SK-N-SH (cell line): ENCODE results near the gene HSPH1. TPM values are rescaled to one million over a fixed set of nuclear protein-coding genes. Genes with fewer than 3 reads are reported as not detected.
A peak's percentile ranks its signal among the peaks of the same experiment; 100 is the strongest.

Source experiments
- CTCF ChIA-PET: fragments of 300-600, 350-600 bp; formaldehyde crosslinking; extraction: SDS; loops from one replicate; lab custom pipeline; 2021; lab: Yijun Ruan, JAX
- POLR2A ChIA-PET: fragments of 350-600 bp; sonication (Branson Sonifier 250); formaldehyde crosslinking; extraction: SDS; loops from one replicate; lab custom pipeline; 2020; ENCODE audit warnings: antibody characterized with exemption, inconsistent platforms; lab: Yijun Ruan, JAX
- DNase-seq: peaks from one replicate; pipeline ENCODE4 v3.0.0; 2012
- H2AFZ ChIP-seq: fragments of 200-600 bp; sonication (generic); 2 replicates; pipeline ENCODE4 v1.8.1; 2016; ENCODE audit warnings: antibody characterized with exemption, mild to moderate bottlenecking, low read depth
- H3F3A ChIP-seq: fragments of 200-600 bp; sonication (generic); replicated peaks from 2 replicates; pipeline ENCODE3; 2016; ENCODE audit warnings: antibody characterized with exemption, mild to moderate bottlenecking; ENCODE audit not compliant: insufficient read depth
- H3K27ac ChIP-seq, 2 experiments: fragments of 200-500 bp in 1 of 2; fragments of 200-600 bp in 1 of 2; sonication (Bioruptor generic) in 1 of 2; sonication (generic), shearing (Covaris generic) in 1 of 2; 2 replicates each; pipeline versions ENCODE4 v1.5.1 to v1.6.1; 2014 to 2016; ENCODE audit warnings: low read depth in 2 of 2, inconsistent platforms in 1 of 2, low read length in 1 of 2, mild to moderate bottlenecking in 1 of 2, mixed read lengths in 1 of 2
- H3K27me3 ChIP-seq: fragments of 200-600 bp; sonication (generic), shearing (Covaris generic); 2 replicates; pipeline ENCODE4 v1.6.1; 2016; ENCODE audit warnings: mixed run types; ENCODE audit not compliant: insufficient read depth
- H3K36me3 ChIP-seq, 2 experiments: fragments of 200-500 bp in 1 of 2; fragments of 200-600 bp in 1 of 2; sonication (Bioruptor generic) in 1 of 2; sonication (generic) in 1 of 2; replicated peaks in 1 of 2; 2 replicates each; pipeline versions ENCODE3 to v1.5.1; 2014 to 2016; ENCODE audit warnings: low read length in 1 of 2, mild to moderate bottlenecking in 1 of 2; ENCODE audit not compliant: insufficient read depth in 2 of 2, control insufficient read depth in 1 of 2
- H3K4me1 ChIP-seq, 2 experiments: fragments of 200-500 bp in 1 of 2; fragments of 200-600 bp in 1 of 2; sonication (Bioruptor generic) in 1 of 2; sonication (generic), shearing (Covaris generic) in 1 of 2; 2 replicates each; pipeline versions ENCODE4 v1.5.1 to v1.6.1; 2014 to 2016; ENCODE audit warnings: low read depth in 1 of 2, low read length in 1 of 2, mixed run types in 1 of 2; ENCODE audit not compliant: insufficient read depth in 2 of 2, control insufficient read depth in 1 of 2
- H3K4me2 ChIP-seq: fragments of 200-600 bp; sonication (generic), shearing (Covaris generic); 2 replicates; pipeline ENCODE4 v1.6.1; 2017; ENCODE audit warnings: mixed run types
- H3K4me3 ChIP-seq, 2 experiments: fragments of 200-500 bp in 1 of 2; fragments of 200-600 bp in 1 of 2; sonication (Bioruptor generic) in 1 of 2; sonication (generic), shearing (Covaris generic) in 1 of 2; 2 replicates each; pipeline versions ENCODE4 v1.5.1 to v1.8.1; 2014 to 2016; ENCODE audit warnings: low read depth in 2 of 2, inconsistent platforms in 1 of 2, low read length in 1 of 2, mild to moderate bottlenecking in 1 of 2, mixed read lengths in 1 of 2, moderate library complexity in 1 of 2
- H3K79me2 ChIP-seq: fragments of 200-600 bp; sonication (generic); 2 replicates; pipeline ENCODE4 v1.8.1; 2017; ENCODE audit warnings: mild to moderate bottlenecking; ENCODE audit not compliant: insufficient read depth
- H3K9ac ChIP-seq: fragments of 200-600 bp; sonication (generic); 2 replicates; pipeline ENCODE4 v1.6.1; 2017; ENCODE audit warnings: mixed run types
- H3K9me2 ChIP-seq: fragments of 200-600 bp; sonication (generic); 2 replicates; pipeline ENCODE4 v1.6.1; 2017; ENCODE audit warnings: mixed run types
- H3K9me3 ChIP-seq: fragments of 200-600 bp; sonication (generic); 2 replicates; pipeline ENCODE4 v1.6.1; 2017; ENCODE audit warnings: mixed run types, mild to moderate bottlenecking, moderate library complexity
- H4K20me1 ChIP-seq: fragments of 200-600 bp; sonication (generic); 2 replicates; pipeline ENCODE4 v1.6.1; 2017; ENCODE audit warnings: mild to moderate bottlenecking, mixed run types; ENCODE audit not compliant: insufficient read depth
- CHD2 ChIP-seq: fragments of 150-350 bp; IDR thresholded peaks from 2 replicates; pipeline ENCODE4 v1.6.1; 2018; ENCODE audit warnings: low read length; ENCODE audit not compliant: partially characterized antibody
- ELF1 ChIP-seq: IDR thresholded peaks from 2 replicates; pipeline ENCODE4 v1.4.0; 2012
- EP300 ChIP-seq, 2 experiments: IDR thresholded peaks; 2 replicates each; pipeline versions ENCODE4 v1.4.0 to v1.6.1; 2012; ENCODE audit warnings: borderline replicate concordance in 1 of 2, low read depth in 1 of 2, low read length in 1 of 2
- FOXJ3 ChIP-seq: sonication (generic); formaldehyde crosslinking; IDR thresholded peaks from 2 replicates; pipeline ENCODE4 v1.5.1; 2020; ENCODE audit warnings: mild to moderate bottlenecking, missing genetic modification reagents
- FOXM1 ChIP-seq: IDR thresholded peaks from 2 replicates; pipeline ENCODE4 v1.4.0; 2012; ENCODE audit warnings: low read depth, mild to moderate bottlenecking
- GABPA ChIP-seq: IDR thresholded peaks from 2 replicates; pipeline ENCODE4 v1.4.0; 2012; ENCODE audit warnings: low read depth, mild to moderate bottlenecking
- GATA2 ChIP-seq: sonication (generic); formaldehyde crosslinking; IDR thresholded peaks from 2 replicates; pipeline ENCODE4 v1.5.0; 2020; ENCODE audit warnings: mild to moderate bottlenecking, missing genetic modification reagents
- JUND ChIP-seq: IDR thresholded peaks from 2 replicates; pipeline ENCODE4 v1.4.0; 2012
- MEF2A ChIP-seq: IDR thresholded peaks from 2 replicates; pipeline ENCODE4 v1.4.0; 2012; ENCODE audit warnings: low read depth, borderline replicate concordance
- NRF1 ChIP-seq: IDR thresholded peaks from 2 replicates; pipeline ENCODE4 v1.6.1; 2012; ENCODE audit warnings: low read depth, mild to moderate bottlenecking, low read length
- RCOR1 ChIP-seq: fragments of 150-350 bp; IDR thresholded peaks from 2 replicates; pipeline ENCODE4 v1.6.1; 2017; ENCODE audit warnings: antibody characterized with exemption, low read length
- RFX5 ChIP-seq: IDR thresholded peaks from 2 replicates; pipeline ENCODE4 v1.6.1; 2012; ENCODE audit warnings: mild to moderate bottlenecking, improper control_type of control experiment, low read length
- RXRA ChIP-seq: IDR thresholded peaks from 2 replicates; pipeline ENCODE4 v1.4.0; 2012; ENCODE audit warnings: low read depth, mild to moderate bottlenecking, borderline replicate concordance
- SIN3A ChIP-seq: IDR thresholded peaks from 2 replicates; pipeline ENCODE4 v1.6.1; 2012; ENCODE audit warnings: low read depth, mild to moderate bottlenecking, low read length, moderate library complexity, borderline replicate concordance
- TCF12 ChIP-seq: IDR thresholded peaks from 2 replicates; pipeline ENCODE4 v1.4.0; 2012
- TEAD4 ChIP-seq: IDR thresholded peaks from 2 replicates; pipeline ENCODE4 v1.4.0; 2012; ENCODE audit warnings: mild to moderate bottlenecking, borderline replicate concordance; ENCODE audit not compliant: insufficient read depth
- WGBS: methylation state at CpG from one replicate; pipeline ENCODE4 v1.1.6; 2017; ENCODE audit warnings: low lambda C conversion rate; 5-methylcytosine and 5-hydroxymethylcytosine counted together
- polyA plus RNA-seq, 3 experiments: library from polyadenylated mRNA; depleted of rRNA; stranded (reverse); fragments of >200 nt; gene quantifications; 2 replicates each; pipeline ENCODE4 v1.2.3, GENCODE V29; 2012
- TF ChIP-seq, protein P1 (sequence below): IDR thresholded peaks from 2 replicates; pipeline ENCODE4 v1.6.1; 2012; ENCODE audit warnings: mild to moderate bottlenecking, low read depth, low read length, moderate library complexity
- TF ChIP-seq, protein P2 (sequence below): IDR thresholded peaks from 2 replicates; pipeline ENCODE4 v1.4.0; 2012; ENCODE audit warnings: low read depth
- TF ChIP-seq, protein P3 (sequence below): fragments of 150-350 bp; IDR thresholded peaks from 2 replicates; pipeline ENCODE4 v1.6.1; 2016; ENCODE audit warnings: mild to moderate bottlenecking, low read depth, low read length
- TF ChIP-seq, protein P4 (sequence below): fragments of 200-600 bp; sonication (generic); IDR thresholded peaks from 2 replicates; pipeline ENCODE4 v1.6.1; 2017; ENCODE audit warnings: antibody characterized with exemption, mild to moderate bottlenecking, moderate library complexity
- TF ChIP-seq, protein P5 (sequence below): IDR thresholded peaks from 2 replicates; pipeline ENCODE4 v1.4.0; 2012; ENCODE audit warnings: low read depth, borderline replicate concordance

Gene HSPH1
- polyA plus RNA-seq, 1 of the 3 experiments (the other 2 are of a cell fraction): 32.8 TPM

DNA sequence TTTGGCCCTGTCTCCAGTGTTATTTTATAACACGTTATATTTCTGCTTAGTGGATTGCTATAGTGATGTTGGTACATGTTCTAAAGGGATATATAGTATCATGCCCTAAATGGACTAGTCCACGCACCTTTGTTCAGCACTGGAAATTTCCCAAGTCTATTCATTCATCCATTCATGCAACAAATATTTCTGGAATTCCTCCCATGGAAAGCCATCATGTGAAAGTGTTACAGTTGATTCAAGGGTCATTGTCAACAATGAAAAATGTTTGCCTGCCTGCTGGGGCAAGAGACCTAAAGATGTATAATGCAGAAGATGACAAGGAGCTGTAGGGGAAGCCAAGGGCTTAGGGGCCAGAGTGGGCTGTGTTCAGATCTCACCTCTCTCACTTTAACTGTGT lies 10.8 kb upstream of the HSPH1 start (continued):
- TF ChIP-seq, protein P1, sequence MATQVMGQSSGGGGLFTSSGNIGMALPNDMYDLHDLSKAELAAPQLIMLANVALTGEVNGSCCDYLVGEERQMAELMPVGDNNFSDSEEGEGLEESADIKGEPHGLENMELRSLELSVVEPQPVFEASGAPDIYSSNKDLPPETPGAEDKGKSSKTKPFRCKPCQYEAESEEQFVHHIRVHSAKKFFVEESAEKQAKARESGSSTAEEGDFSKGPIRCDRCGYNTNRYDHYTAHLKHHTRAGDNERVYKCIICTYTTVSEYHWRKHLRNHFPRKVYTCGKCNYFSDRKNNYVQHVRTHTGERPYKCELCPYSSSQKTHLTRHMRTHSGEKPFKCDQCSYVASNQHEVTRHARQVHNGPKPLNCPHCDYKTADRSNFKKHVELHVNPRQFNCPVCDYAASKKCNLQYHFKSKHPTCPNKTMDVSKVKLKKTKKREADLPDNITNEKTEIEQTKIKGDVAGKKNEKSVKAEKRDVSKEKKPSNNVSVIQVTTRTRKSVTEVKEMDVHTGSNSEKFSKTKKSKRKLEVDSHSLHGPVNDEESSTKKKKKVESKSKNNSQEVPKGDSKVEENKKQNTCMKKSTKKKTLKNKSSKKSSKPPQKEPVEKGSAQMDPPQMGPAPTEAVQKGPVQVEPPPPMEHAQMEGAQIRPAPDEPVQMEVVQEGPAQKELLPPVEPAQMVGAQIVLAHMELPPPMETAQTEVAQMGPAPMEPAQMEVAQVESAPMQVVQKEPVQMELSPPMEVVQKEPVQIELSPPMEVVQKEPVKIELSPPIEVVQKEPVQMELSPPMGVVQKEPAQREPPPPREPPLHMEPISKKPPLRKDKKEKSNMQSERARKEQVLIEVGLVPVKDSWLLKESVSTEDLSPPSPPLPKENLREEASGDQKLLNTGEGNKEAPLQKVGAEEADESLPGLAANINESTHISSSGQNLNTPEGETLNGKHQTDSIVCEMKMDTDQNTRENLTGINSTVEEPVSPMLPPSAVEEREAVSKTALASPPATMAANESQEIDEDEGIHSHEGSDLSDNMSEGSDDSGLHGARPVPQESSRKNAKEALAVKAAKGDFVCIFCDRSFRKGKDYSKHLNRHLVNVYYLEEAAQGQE: no peak
- TF ChIP-seq RFX5 (no peak), MEF2A (no peak), GABPA (no peak), JUND (peak; percentile 75), FOXJ3 (CRISPR knock-in tag) (no peak), NRF1 (no peak), EP300 (IDR thresholded peaks at IDR 0.05; ENCODE audit: borderline replicate concordance in 1 of 2, low read depth in 1 of 2, low read length in 1 of 2) (peak in 1 of 2 experiments; percentile 31; a peak in 1 of 4 replicates), TEAD4 (peak; percentile 78; the same call in 1 of the 2 replicates), FOXM1 (no peak), CHD2 (no peak), RXRA (no peak)
- TF ChIP-seq, protein P2, sequence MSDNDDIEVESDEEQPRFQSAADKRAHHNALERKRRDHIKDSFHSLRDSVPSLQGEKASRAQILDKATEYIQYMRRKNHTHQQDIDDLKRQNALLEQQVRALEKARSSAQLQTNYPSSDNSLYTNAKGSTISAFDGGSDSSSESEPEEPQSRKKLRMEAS: no peak
- TF ChIP-seq, protein P3, sequence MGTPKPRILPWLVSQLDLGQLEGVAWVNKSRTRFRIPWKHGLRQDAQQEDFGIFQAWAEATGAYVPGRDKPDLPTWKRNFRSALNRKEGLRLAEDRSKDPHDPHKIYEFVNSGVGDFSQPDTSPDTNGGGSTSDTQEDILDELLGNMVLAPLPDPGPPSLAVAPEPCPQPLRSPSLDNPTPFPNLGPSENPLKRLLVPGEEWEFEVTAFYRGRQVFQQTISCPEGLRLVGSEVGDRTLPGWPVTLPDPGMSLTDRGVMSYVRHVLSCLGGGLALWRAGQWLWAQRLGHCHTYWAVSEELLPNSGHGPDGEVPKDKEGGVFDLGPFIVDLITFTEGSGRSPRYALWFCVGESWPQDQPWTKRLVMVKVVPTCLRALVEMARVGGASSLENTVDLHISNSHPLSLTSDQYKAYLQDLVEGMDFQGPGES: no peak
- TF ChIP-seq, protein P4, sequence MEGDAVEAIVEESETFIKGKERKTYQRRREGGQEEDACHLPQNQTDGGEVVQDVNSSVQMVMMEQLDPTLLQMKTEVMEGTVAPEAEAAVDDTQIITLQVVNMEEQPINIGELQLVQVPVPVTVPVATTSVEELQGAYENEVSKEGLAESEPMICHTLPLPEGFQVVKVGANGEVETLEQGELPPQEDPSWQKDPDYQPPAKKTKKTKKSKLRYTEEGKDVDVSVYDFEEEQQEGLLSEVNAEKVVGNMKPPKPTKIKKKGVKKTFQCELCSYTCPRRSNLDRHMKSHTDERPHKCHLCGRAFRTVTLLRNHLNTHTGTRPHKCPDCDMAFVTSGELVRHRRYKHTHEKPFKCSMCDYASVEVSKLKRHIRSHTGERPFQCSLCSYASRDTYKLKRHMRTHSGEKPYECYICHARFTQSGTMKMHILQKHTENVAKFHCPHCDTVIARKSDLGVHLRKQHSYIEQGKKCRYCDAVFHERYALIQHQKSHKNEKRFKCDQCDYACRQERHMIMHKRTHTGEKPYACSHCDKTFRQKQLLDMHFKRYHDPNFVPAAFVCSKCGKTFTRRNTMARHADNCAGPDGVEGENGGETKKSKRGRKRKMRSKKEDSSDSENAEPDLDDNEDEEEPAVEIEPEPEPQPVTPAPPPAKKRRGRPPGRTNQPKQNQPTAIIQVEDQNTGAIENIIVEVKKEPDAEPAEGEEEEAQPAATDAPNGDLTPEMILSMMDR: no peak

DNA sequence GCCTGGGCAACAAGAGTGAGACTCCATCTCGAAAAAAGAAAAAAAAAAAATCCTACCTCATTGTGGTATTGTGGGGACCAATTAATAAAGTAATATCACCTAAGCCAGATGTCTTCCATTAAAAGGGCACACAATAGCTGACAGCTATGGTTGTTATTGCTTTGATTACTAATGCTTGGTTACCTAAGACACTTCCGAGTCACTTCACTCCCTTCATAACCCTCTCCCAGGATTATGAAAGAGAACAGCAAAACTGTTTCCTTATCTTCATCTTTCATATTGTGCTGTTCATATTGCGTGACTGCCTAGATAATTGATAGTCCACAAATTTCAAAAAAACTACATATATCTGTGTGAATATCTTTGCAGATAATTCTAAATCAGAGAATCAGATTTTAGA lies 10.3 kb upstream of the HSPH1 start:
- Histone ChIP-seq H3K4me3 (no peak overlapping the region), H4K20me1 (no peaks in the 10 kb centered on the region), H3F3A (peaks cover 4% of the 10 kb centered on the region), H3K4me2 (0 out of 2 replicates have a peak overlapping the region, but pooled peaks have one; percentile 1), H3K36me3 (no peaks in the 10 kb centered on the region), H3K9me3 (no peaks in the 10 kb centered on the region), H3K9ac (peak overlapping the region; percentile 1; the same call in 1 of the 2 replicates), H3K9me2 (no peaks in the 10 kb centered on the region), H3K4me1 (no peaks in the 10 kb centered on the region), H3K27ac (peak overlapping the region in 1 of 2 experiments; percentile 69; a peak in 2 of 4 replicates), H3K79me2 (no peaks in the 10 kb centered on the region), H3K27me3 (no peaks in the 10 kb centered on the region), H2AFZ (no peak overlapping the region)
- WGBS: 67% methylated on average over 3 of the region's 3 CpGs
- ChIA-PET CTCF (no interaction called here), POLR2A (no interaction called here)
- no peak for DNase-seq
- no peak for TF ChIP-seq MEF2A
- no peak for TF ChIP-seq ELF1
- TF ChIP-seq RCOR1: no peak
- TF ChIP-seq TCF12: no peak
- no peak for TF ChIP-seq SIN3A
- no peak for TF ChIP-seq RXRA
- TF ChIP-seq FOXM1: no peak
- TF ChIP-seq, protein P5, sequence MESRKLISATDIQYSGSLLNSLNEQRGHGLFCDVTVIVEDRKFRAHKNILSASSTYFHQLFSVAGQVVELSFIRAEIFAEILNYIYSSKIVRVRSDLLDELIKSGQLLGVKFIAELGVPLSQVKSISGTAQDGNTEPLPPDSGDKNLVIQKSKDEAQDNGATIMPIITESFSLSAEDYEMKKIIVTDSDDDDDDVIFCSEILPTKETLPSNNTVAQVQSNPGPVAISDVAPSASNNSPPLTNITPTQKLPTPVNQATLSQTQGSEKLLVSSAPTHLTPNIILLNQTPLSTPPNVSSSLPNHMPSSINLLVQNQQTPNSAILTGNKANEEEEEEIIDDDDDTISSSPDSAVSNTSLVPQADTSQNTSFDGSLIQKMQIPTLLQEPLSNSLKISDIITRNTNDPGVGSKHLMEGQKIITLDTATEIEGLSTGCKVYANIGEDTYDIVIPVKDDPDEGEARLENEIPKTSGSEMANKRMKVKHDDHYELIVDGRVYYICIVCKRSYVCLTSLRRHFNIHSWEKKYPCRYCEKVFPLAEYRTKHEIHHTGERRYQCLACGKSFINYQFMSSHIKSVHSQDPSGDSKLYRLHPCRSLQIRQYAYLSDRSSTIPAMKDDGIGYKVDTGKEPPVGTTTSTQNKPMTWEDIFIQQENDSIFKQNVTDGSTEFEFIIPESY: no peak
- TF ChIP-seq, protein P3: no peak
- no peak for TF ChIP-seq FOXJ3 (CRISPR knock-in tag)
- no peak for TF ChIP-seq GATA2 (CRISPR knock-in tag)
- TF ChIP-seq EP300 (IDR thresholded peaks at IDR 0.05; ENCODE audit: borderline replicate concordance in 1 of 2, low read depth in 1 of 2, low read length in 1 of 2): no peak
